GM19023 (cell line): ENCODE data around the gene DPP9.
"Not testable (repeated sequence)": the region's sequence is repeated elsewhere in the genome, so short reads cannot be mapped to it uniquely, and the experiment has no call there.

Source experiments
- ATAC-seq: cut with Tn5 transposase; IDR thresholded peaks from one replicate; pipeline ENCODE4 v1.9.1; 2021; ENCODE audit warnings: mild to moderate bottlenecking, moderate library complexity; ENCODE audit not compliant: unreplicated experiment

The DPP9 gene

GRCh38 chr19:4691373-4691772 is 32.3 kb downstream of the DPP9 start:
- ATAC-seq = no peak

GRCh38 chr19:4690361-4690760 is 33.3 kb downstream of the DPP9 start:
- ATAC-seq = no peak

- ATAC-seq = no peak
These were observed 34.2 kb downstream of the DPP9 start for GRCh38 chr19:4689403-4689802.

GRCh38 chr19:4688587-4688986 is 35.1 kb downstream of the DPP9 start:
- no peak for ATAC-seq

GRCh38 chr19:4687396-4687795 is 36.2 kb downstream of the DPP9 start:
- no peak for ATAC-seq

- no peak for ATAC-seq
These were observed 36.9 kb downstream of the DPP9 start for GRCh38 chr19:4686700-4687099.

- no peak for ATAC-seq
These were observed 39.1 kb downstream of the DPP9 start for GRCh38 chr19:4684312-4685095.

GRCh38 chr19:4682417-4683200 is 41.0 kb downstream of the DPP9 start:
- no peak for ATAC-seq

- not testable (repeated sequence) for ATAC-seq
These were observed 43.6 kb downstream of the DPP9 start for GRCh38 chr19:4680021-4680420.

GRCh38 chr19:4678881-4679790 is 44.5 kb downstream of the DPP9 start:
- ATAC-seq = no peak

- ATAC-seq = no peak
These were observed 46.5 kb downstream of the DPP9 start for GRCh38 chr19:4676955-4677731.

- no peak for ATAC-seq
These were observed 48.3 kb downstream of the DPP9 start for GRCh38 chr19:4675346-4675745.

- ATAC-seq = no peak
These were observed 49.9 kb downstream of the DPP9 start for GRCh38 chr19:4673726-4674125.

- ATAC-seq = no peak
These were observed 50.4 kb downstream of the DPP9 start for GRCh38 chr19:4673216-4673615.

GRCh38 chr19:4671185-4671851 is 52.3 kb downstream of the DPP9 start:
- no peak for ATAC-seq

- ATAC-seq = peak; percentile 87
These were observed 53.7 kb downstream of the DPP9 start, which contains the start of gene MYDGF for GRCh38 chr19:4669723-4670480. Gene MYDGF, minus strand, starts transcription at chr19:4670342. Its CDS starts 8 bp downstream, at chr19:4670334.

- ATAC-seq = no peak
These were observed 59.0 kb downstream of the DPP9 start for GRCh38 chr19:4664642-4665041.

GRCh38 chr19:4662812-4663211 is 60.8 kb downstream of the DPP9 start:
- ATAC-seq = no peak
